Fibroblast of lung (primary cell): ENCODE results near the gene CNTNAP1. TPM values are rescaled to one million over a fixed set of nuclear protein-coding genes. Genes with fewer than 3 reads are reported as not detected.

Source experiments
- DNase-seq, 2 donors: peaks; one replicate each; pipeline versions ENCODE4 v3.0.0 to v3.0.0-alpha.2; 2010; ENCODE audit warnings: low read depth in 2 of 2
- H2AFZ ChIP-seq: 2 replicates; pipeline ENCODE4 v1.5.1; 2012; ENCODE audit warnings: low read length, control low read depth, inconsistent platforms
- H3K27ac ChIP-seq: 2 replicates; pipeline ENCODE4 v1.5.1; 2011; ENCODE audit warnings: low read length, control low read depth; ENCODE audit not compliant: insufficient read depth
- H3K27me3 ChIP-seq: 2 replicates; pipeline ENCODE4 v1.5.1; 2011; ENCODE audit warnings: mild to moderate bottlenecking, low read length; ENCODE audit not compliant: control insufficient read depth, insufficient read depth
- H3K36me3 ChIP-seq: 2 replicates; pipeline ENCODE4 v1.5.1; 2011; ENCODE audit warnings: low read length; ENCODE audit not compliant: control insufficient read depth, insufficient read depth
- H3K4me1 ChIP-seq: 2 replicates; pipeline ENCODE4 v1.5.1; 2011; ENCODE audit warnings: low read length; ENCODE audit not compliant: control insufficient read depth, insufficient read depth; ENCODE audit errors: extremely low read depth
- H3K4me2 ChIP-seq: 2 replicates; pipeline ENCODE4 v1.5.1; 2011; ENCODE audit warnings: low read length, control low read depth; ENCODE audit not compliant: insufficient read depth; ENCODE audit errors: extremely low read depth
- H3K4me3 ChIP-seq, 4 experiments: fragments of 200-600 bp in 1 of 4; sonication (generic) in 1 of 4; replicated peaks in 1 of 4; 2 replicates each; pipeline ENCODE4 v1.5.1; 2011 to 2016; ENCODE audit warnings: low read length in 4 of 4, low read depth in 3 of 4, mild to moderate bottlenecking in 3 of 4, control low read depth in 2 of 4, inconsistent platforms in 1 of 4, mixed read lengths in 1 of 4; ENCODE audit not compliant: insufficient read depth in 1 of 4; ENCODE audit errors: control extremely low read depth in 1 of 4
- H3K79me2 ChIP-seq: 2 replicates; pipeline ENCODE4 v1.5.1; 2012; ENCODE audit warnings: mild to moderate bottlenecking, low read length, inconsistent platforms; ENCODE audit not compliant: control insufficient read depth, insufficient read depth
- H3K9ac ChIP-seq: 2 replicates; pipeline ENCODE4 v1.5.1; 2011; ENCODE audit warnings: mild to moderate bottlenecking, low read length, control low read depth; ENCODE audit not compliant: insufficient read depth
- H3K9me3 ChIP-seq: 2 replicates; pipeline ENCODE4 v1.5.1; 2012; ENCODE audit warnings: low read depth, low read length; ENCODE audit not compliant: control insufficient read depth, insufficient read depth
- H4K20me1 ChIP-seq: 2 replicates; pipeline ENCODE4 v1.5.1; 2011; ENCODE audit warnings: low read length; ENCODE audit not compliant: control insufficient read depth, insufficient read depth; ENCODE audit errors: extremely low read depth
- EZH2 ChIP-seq: IDR thresholded peaks from 2 replicates; pipeline ENCODE4 v1.5.1; 2012; ENCODE audit warnings: low read length, control low read depth, mild to moderate bottlenecking; ENCODE audit errors: missing control alignments
- polyA plus RNA-seq, 2 donors: library from polyadenylated mRNA; depleted of rRNA in 1 of 2; stranded (reverse) in 1 of 2; unstranded in 1 of 2; fragments of >200 nt; gene quantifications; 2 replicates each; pipeline ENCODE4 v1.2.1, GENCODE V29; 2011 to 2012; ENCODE audit warnings: missing spikeins in 1 of 2
- total RNA-seq: library from RNA; depleted of rRNA; stranded (reverse); fragments of >200 nt; gene quantifications from 2 replicates; pipeline ENCODE4 v1.2.1, GENCODE V29; 2014
- TF ChIP-seq, protein P1 (sequence below), 2 donors: IDR thresholded peaks in 1 of 2; conservative IDR thresholded peaks in 1 of 2; 1 replicate in 1 of 2; 2 replicates in 1 of 2; pipeline ENCODE4 v1.5.1; 2011 to 2012; ENCODE audit warnings: low read length in 2 of 2, control low read depth in 1 of 2, inconsistent platforms in 1 of 2, low read depth in 1 of 2, mild to moderate bottlenecking in 1 of 2

The CNTNAP1 gene
- total and polyA plus RNA-seq, 2 donors (not counting 1 experiment from before 2014, with no cell fraction given) = 39.4 to 40.1 TPM

DNA sequence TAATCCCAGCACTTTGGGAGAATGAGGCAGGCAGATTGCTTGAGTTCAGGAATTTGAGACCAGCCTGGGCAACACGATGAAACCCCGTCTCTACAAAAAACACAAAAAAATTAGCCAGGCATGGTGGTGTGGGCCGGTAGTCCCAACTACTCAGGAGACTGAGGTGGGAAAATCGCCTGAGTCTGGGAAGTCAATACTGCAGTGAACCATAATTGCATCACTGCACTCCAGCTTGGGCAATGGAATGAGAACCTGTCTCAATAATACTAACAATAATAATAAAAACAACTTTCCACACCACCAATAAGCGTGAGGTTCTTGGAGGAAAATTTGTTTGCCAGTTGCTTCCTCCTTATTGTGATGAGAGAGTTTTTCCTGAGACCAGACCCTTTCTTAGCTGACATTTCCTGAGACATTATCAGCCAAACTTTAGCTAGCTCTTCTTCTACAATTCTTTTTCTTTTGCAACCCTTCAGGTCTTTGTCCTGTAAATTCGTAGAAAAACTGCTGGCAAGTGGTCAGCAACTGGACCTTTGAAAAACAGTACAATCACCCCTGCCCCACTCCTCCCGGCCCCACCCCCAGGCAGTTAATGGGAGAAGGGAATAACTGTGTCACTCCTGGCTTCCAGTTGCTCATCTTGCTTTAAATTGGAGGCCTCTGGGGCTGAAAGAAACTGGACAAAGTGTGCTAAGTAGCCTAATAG is 66.0 kb downstream of the CNTNAP1 start:
- H3K9me3 ChIP-seq = no peaks in the 10 kb centered on the region
- no peaks in the 10 kb centered on the region for H4K20me1 ChIP-seq
- no peak overlapping the region for H3K4me2 ChIP-seq
- H3K27ac ChIP-seq = no peak overlapping the region
- H3K79me2 ChIP-seq = peaks cover 11% of the 10 kb centered on the region
- DNase-seq = no peak
- H3K27me3 ChIP-seq = peaks cover 9% of the 10 kb centered on the region
- H3K4me3 ChIP-seq = no peak overlapping the region
- H3K4me1 ChIP-seq = peaks cover 3% of the 10 kb centered on the region
- H3K36me3 ChIP-seq = no peaks in the 10 kb centered on the region
- no peak overlapping the region for H3K9ac ChIP-seq
- H2AFZ ChIP-seq = no peak overlapping the region
- TF ChIP-seq, protein P1, sequence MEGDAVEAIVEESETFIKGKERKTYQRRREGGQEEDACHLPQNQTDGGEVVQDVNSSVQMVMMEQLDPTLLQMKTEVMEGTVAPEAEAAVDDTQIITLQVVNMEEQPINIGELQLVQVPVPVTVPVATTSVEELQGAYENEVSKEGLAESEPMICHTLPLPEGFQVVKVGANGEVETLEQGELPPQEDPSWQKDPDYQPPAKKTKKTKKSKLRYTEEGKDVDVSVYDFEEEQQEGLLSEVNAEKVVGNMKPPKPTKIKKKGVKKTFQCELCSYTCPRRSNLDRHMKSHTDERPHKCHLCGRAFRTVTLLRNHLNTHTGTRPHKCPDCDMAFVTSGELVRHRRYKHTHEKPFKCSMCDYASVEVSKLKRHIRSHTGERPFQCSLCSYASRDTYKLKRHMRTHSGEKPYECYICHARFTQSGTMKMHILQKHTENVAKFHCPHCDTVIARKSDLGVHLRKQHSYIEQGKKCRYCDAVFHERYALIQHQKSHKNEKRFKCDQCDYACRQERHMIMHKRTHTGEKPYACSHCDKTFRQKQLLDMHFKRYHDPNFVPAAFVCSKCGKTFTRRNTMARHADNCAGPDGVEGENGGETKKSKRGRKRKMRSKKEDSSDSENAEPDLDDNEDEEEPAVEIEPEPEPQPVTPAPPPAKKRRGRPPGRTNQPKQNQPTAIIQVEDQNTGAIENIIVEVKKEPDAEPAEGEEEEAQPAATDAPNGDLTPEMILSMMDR (conservative IDR thresholded peaks at IDR 0.05 in 1 of 2, IDR thresholded peaks at IDR 0.05 in 1 of 2; ENCODE audit: low read depth in 1 of 2, low read length in 2 of 2) = no peak
- TF ChIP-seq EZH2 = no peak

DNA sequence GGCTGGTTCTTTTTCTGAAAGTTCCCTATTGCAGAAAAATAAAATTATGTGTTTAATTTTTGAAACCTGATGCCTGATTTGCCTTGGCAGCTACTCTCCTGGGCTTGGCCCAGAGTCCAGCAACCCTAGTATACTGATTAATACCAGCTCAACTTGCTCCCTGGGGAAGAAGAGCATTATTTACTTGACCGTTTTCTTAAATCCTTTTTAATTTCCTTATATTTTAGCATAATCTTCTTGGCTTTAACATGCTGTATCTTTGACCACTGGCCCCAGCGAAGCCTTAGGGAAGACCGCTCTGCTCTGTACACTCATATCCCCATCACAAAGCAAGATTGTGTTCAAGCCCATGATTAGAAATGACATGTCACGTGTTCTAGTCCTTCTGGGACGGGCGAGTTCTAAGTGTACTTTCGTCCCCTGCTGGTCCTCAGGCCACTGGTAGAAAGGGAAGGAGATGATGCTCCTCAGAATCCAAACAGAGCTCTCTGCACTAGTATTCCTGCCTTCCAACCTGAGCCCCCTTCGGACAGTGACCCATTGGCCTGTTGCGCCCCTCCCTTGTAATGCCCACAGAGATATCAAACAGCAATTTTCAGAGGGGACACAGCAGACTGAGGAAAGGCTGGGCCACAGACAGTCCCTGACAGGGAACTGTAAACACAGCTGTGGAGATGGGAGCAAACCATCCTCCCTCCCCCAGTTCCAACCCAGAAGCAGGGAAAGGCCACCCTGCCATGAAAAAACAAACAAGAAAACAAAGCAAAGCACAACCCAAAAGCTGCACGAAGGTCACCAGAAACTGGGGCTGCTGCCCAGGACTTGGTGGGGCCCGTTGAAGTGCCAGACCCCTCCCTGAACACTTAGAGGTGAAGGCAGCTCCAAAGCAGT is 66.8 kb downstream of the CNTNAP1 start:
- H3K4me2 ChIP-seq = no peak overlapping the region
- H3K9me3 ChIP-seq = no peaks in the 10 kb centered on the region
- H3K9ac ChIP-seq = no peak overlapping the region
- H4K20me1 ChIP-seq = no peaks in the 10 kb centered on the region
- H3K36me3 ChIP-seq = no peaks in the 10 kb centered on the region
- H2AFZ ChIP-seq = no peak overlapping the region
- H3K79me2 ChIP-seq = peaks cover 3% of the 10 kb centered on the region
- H3K27ac ChIP-seq = no peak overlapping the region
- peaks cover 9% of the 10 kb centered on the region for H3K27me3 ChIP-seq
- TF ChIP-seq, protein P1 (conservative IDR thresholded peaks at IDR 0.05 in 1 of 2, IDR thresholded peaks at IDR 0.05 in 1 of 2; ENCODE audit: low read depth in 1 of 2, low read length in 2 of 2) = no peak
- TF ChIP-seq EZH2 = peak; percentile 28
- H3K4me1 ChIP-seq = no peaks in the 10 kb centered on the region
- peak in 1 of 2 donors; percentile 32 for DNase-seq
- H3K4me3 ChIP-seq = no peak overlapping the region

Other genes with a start within 250 kb of the CNTNAP1 start
- 35.7 and 65.7 TPM in 2 replicates for gene ATP6V0A1, start 223.7 kb upstream of the CNTNAP1 start, total RNA-seq
- 26.7 and 42.7 TPM in 2 replicates for gene ATP6V0A1, start 223.7 kb upstream of the CNTNAP1 start, polyA plus RNA-seq
- gene NAGLU, start 146.3 kb upstream of the CNTNAP1 start, total RNA-seq = 22.3 and 31.9 TPM in 2 replicates
- gene NAGLU, start 146.3 kb upstream of the CNTNAP1 start, polyA plus RNA-seq = 18.5 and 19.5 TPM in 2 replicates
- 2.1 and 2.6 TPM in 2 replicates for gene HSD17B1, start 129.6 kb upstream of the CNTNAP1 start, total RNA-seq
- gene HSD17B1, start 129.6 kb upstream of the CNTNAP1 start, polyA plus RNA-seq = 0.40 and 0.80 TPM in 2 replicates
- gene COASY, start 120.4 kb upstream of the CNTNAP1 start, total RNA-seq = 9.8 and 16.5 TPM in 2 replicates
- gene COASY, start 120.4 kb upstream of the CNTNAP1 start, polyA plus RNA-seq = 20.3 and 31.6 TPM in 2 replicates
- gene MLX, start 115.4 kb upstream of the CNTNAP1 start, total RNA-seq = 32.6 and 36.2 TPM in 2 replicates
- 49.3 and 56.1 TPM in 2 replicates for gene MLX, start 115.4 kb upstream of the CNTNAP1 start, polyA plus RNA-seq
- gene PSMC3IP, start 104.8 kb upstream of the CNTNAP1 start, total RNA-seq = 2.3 and 4.6 TPM in 2 replicates
- 8.0 and 18.7 TPM in 2 replicates for gene PSMC3IP, start 104.8 kb upstream of the CNTNAP1 start, polyA plus RNA-seq
- gene RETREG3, start 73.2 kb upstream of the CNTNAP1 start, total RNA-seq = 67.0 and 68.6 TPM in 2 replicates
- gene RETREG3, start 73.2 kb upstream of the CNTNAP1 start, polyA plus RNA-seq = 30.0 and 37.5 TPM in 2 replicates
- gene TUBG1, start 72.8 kb upstream of the CNTNAP1 start, total RNA-seq = 12.8 and 16.7 TPM in 2 replicates
- 60.0 and 124 TPM in 2 replicates for gene TUBG1, start 72.8 kb upstream of the CNTNAP1 start, polyA plus RNA-seq
- 6.9 and 11.6 TPM in 2 replicates for gene TUBG2, start 23.2 kb upstream of the CNTNAP1 start, total RNA-seq
- 13.1 and 13.5 TPM in 2 replicates for gene TUBG2, start 23.2 kb upstream of the CNTNAP1 start, polyA plus RNA-seq
- 19.3 and 24.6 TPM in 2 replicates for gene PLEKHH3, start 5.5 kb upstream of the CNTNAP1 start, total RNA-seq
- gene PLEKHH3, start 5.5 kb upstream of the CNTNAP1 start, polyA plus RNA-seq = 2.3 and 3.0 TPM in 2 replicates
- gene CCR10, start 688 bp upstream of the CNTNAP1 start, total RNA-seq = 1.3 and 2.6 TPM in 2 replicates
- gene CCR10, start 688 bp upstream of the CNTNAP1 start, polyA plus RNA-seq = 0.87 and 2.5 TPM in 2 replicates
- gene EZH1, start 62.5 kb downstream of the CNTNAP1 start, total RNA-seq = 16.4 and 28.6 TPM in 2 replicates
- gene EZH1, start 62.5 kb downstream of the CNTNAP1 start, polyA plus RNA-seq = 23.6 and 31.9 TPM in 2 replicates
- 0.17 and 0.26 TPM in 2 replicates for gene RAMP2, start 78.7 kb downstream of the CNTNAP1 start, total RNA-seq
- gene RAMP2, start 78.7 kb downstream of the CNTNAP1 start, polyA plus RNA-seq = 0.17 and 0.45 TPM in 2 replicates
- 43.6 and 44.7 TPM in 2 replicates for gene VPS25, start 90.9 kb downstream of the CNTNAP1 start, total RNA-seq
- gene VPS25, start 90.9 kb downstream of the CNTNAP1 start, polyA plus RNA-seq = 92.7 and 121 TPM in 2 replicates
- gene WNK4, start 98.1 kb downstream of the CNTNAP1 start, total RNA-seq = under 0.01 and 0.51 TPM in 2 replicates
- gene WNK4, start 98.1 kb downstream of the CNTNAP1 start, polyA plus RNA-seq = 0.35 and 0.84 TPM in 2 replicates
- 53.5 and 59.8 TPM in 2 replicates for gene COA3, start 116.2 kb downstream of the CNTNAP1 start, total RNA-seq
- gene COA3, start 116.2 kb downstream of the CNTNAP1 start, polyA plus RNA-seq = 80.3 and 97.1 TPM in 2 replicates
- 0.26 and 0.66 TPM in 2 replicates for gene CNTD1, start 116.3 kb downstream of the CNTNAP1 start, total RNA-seq
- 0.14 TPM in 1 of 2 replicates, not detected in the other for gene CNTD1, start 116.3 kb downstream of the CNTNAP1 start, polyA plus RNA-seq
- 97.3 and 150 TPM in 2 replicates for gene BECN1, start 141.8 kb downstream of the CNTNAP1 start, total RNA-seq
- 87.4 and 90.4 TPM in 2 replicates for gene BECN1, start 141.8 kb downstream of the CNTNAP1 start, polyA plus RNA-seq
- 44.9 and 50.7 TPM in 2 replicates for gene PSME3, start 150.9 kb downstream of the CNTNAP1 start, total RNA-seq
- gene PSME3, start 150.9 kb downstream of the CNTNAP1 start, polyA plus RNA-seq = 133 and 177 TPM in 2 replicates
- gene AOC2, start 162.0 kb downstream of the CNTNAP1 start, total RNA-seq = 0.26 and 0.33 TPM in 2 replicates
- gene AOC2, start 162.0 kb downstream of the CNTNAP1 start, polyA plus RNA-seq = 0.09 and 0.12 TPM in 2 replicates
- 0.17 and 0.26 TPM in 2 replicates for gene AOC3, start 168.7 kb downstream of the CNTNAP1 start, total RNA-seq
- gene AOC3, start 168.7 kb downstream of the CNTNAP1 start, polyA plus RNA-seq = 0.23 and 3.5 TPM in 2 replicates
- not detected in 2 replicates for gene G6PC1, start 218.3 kb downstream of the CNTNAP1 start, total RNA-seq
- gene G6PC1, start 218.3 kb downstream of the CNTNAP1 start, polyA plus RNA-seq = not detected in 2 replicates